Non-pigmented ciliary epithelial cell (primary cell): ENCODE data around the gene APBB2.
"Not testable (repeated sequence)": the region's sequence is repeated elsewhere in the genome, so short reads cannot be mapped to it uniquely, and the experiment has no call there.

ENCODE experiments used
- DNase-seq: peaks from one replicate; pipeline ENCODE4 v3.0.0-alpha.2; 2010; ENCODE audit warnings: low read depth

APBB2 gene

DNA sequence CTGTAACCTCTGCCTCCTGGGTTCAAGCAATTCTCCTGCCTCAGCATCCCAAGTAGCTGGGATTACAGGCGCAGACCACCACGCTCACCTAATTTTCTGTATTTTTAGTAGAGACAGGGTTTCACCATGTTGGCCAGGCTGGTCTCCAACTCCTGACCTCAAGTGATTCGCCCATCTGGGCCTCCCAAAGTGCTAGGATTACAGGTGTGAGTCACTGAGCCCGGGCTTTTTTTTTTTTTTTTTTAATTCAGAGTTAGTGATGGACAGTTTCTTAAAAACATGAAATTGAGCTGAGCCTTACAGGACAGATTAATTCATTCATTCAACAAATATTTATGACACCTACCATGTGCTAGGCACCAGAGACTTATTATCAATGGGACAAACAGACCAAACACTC is 313.8 kb downstream of the APBB2 start:
- DNase-seq, result not testable (repeated sequence)

GRCh38 chr4:40897557-40898203 is 316.7 kb downstream of the APBB2 start:
- DNase-seq, result no peak

- no peak for DNase-seq
These were observed 323.6 kb downstream of the APBB2 start for GRCh38 chr4:40890764-40891163.

DNA sequence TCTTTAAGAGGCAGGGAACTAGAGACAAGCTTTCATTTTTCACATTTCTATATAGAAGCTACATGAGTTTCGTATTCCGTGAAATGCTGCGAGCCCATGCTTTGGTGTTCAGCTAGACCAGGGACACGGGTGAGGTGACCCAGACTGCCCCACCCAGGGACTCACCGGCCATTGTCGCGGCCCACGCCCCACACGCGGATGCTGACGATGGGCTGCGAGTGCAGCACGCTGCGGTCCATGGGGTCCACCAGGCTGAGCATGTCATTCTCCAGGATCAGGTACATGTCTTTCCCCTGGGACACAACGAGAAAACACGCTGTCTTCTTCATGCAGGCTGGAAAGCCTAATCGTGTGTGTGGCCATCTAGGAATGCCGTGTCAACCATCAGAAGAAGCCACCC is 324.1 kb downstream of the APBB2 start:
- DNase-seq, result no peak

GRCh38 chr4:40888933-40889332 is 325.4 kb downstream of the APBB2 start:
- no peak for DNase-seq

DNA sequence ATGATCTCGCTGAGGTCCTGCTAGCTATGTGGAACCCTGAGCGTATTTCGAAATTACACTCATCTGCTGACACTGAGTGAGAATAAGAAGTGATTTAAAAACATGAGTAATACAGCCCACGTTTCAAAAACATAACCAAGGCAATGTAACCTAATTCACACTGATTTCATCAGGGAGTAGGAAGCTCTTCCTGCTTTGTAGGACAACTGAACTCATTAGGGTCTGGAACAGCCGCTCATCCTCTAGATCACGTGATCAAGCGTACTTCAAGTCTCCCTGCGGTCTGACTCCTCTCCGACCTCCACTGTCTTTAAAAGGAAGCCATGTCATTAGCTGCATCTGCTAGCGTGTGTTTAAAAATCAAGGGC is 326.6 kb downstream of the APBB2 start:
- DNase-seq, result peak; percentile 71

GRCh38 chr4:40886931-40887763 is 327.2 kb downstream of the APBB2 start:
- DNase-seq, result no peak

- no peak for DNase-seq
These were observed 332.5 kb downstream of the APBB2 start for GRCh38 chr4:40881851-40882250.

- no peak for DNase-seq
These were observed 333.2 kb downstream of the APBB2 start for GRCh38 chr4:40881096-40881495.

DNA sequence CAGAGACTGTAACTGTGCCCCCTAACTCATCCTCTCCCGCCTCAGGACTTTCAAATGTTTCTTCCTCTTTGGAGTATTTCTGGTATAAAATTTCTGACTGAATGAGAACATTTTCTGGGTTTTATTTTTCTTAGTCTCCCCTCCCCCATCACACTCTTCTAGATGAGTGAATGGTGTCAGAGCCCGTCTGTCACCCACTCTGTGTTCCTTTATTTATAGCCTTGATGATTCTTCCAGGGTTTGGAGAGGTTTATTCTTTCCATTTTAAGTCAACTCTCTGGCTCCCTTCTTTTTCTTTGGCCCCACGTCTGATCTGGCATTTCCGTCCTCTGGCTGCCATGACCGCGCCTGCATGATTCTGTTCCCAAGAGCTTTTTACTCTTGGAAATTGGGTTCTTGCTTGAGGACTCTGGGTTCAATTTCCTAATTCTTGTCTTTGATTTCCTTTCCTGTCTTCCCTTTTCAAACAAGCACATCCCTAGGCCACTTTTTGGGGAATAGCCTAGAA is 335.7 kb downstream of the APBB2 start:
- no peak for DNase-seq

- DNase-seq, result no peak
These were observed 337.3 kb downstream of the APBB2 start for GRCh38 chr4:40877081-40877480.

GRCh38 chr4:40875507-40876150 is 338.7 kb downstream of the APBB2 start:
- no peak for DNase-seq

DNA sequence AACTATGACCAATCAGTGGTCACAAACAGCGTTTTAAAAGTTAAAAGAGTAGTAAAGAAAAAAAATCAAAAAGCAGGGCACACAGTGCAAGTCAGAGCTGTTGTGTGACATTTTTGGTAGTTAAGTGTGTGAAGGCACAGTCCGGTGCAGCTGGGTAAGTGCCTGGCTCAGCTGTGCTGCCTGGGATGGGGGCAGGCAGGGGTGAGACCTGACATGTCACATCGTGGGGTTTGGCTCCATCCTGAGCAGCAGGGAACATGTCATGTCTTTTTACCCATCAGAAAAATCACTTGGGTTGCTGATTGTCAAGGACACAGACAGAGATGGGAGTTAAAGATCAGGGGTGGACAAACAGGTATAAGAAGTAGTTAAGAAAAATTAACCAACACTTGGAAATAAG is 339.4 kb downstream of the APBB2 start:
- no peak for DNase-seq

DNA sequence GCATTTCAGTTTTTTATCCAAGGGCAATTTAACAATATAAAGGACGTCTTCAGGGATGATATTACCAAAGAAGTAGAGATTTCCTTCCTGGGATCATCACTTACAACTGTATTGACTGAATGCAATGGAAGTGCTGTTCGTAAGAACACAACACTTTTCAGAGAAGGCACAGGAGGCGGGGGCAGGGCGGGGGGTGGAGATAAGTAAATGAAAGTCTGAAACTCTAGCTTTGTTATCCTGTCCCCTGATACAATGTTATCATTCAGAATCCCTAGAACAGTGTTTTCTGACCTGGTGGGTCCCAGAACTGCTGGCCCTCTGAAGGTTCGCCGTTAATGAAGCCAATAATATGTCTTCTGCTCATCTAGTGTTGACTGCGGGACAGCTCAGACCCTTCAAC is 340.0 kb downstream of the APBB2 start:
- DNase-seq, result no peak

GRCh38 chr4:40871695-40872250 is 342.6 kb downstream of the APBB2 start:
- no peak for DNase-seq

GRCh38 chr4:40870150-40870549 is 344.2 kb downstream of the APBB2 start:
- DNase-seq, result no peak

GRCh38 chr4:40865696-40866095 is 348.6 kb downstream of the APBB2 start:
- DNase-seq, result no peak

GRCh38 chr4:40864531-40864930 is 349.8 kb downstream of the APBB2 start:
- no peak for DNase-seq

DNA sequence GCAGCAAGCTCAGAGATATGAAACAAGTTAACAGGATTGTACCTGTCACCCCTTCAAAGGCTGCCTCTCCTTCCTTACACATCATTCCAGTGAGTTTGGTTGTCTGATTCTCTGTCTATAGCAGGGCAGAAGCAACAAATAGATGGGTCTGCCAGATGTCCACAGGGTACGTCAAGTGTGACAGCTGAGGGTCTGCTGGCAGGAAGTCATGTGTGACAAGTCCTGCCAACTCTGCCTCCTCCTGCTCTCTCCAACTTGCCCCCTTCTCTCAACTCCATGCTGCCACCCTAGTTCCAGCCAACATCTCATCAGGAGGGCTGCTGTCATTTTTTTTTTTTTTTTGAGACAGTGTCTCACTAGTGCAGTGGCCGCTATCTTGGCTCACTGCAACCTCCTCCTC is 355.4 kb downstream of the APBB2 start:
- no peak for DNase-seq

GRCh38 chr4:40857956-40858355 is 356.4 kb downstream of the APBB2 start:
- no peak for DNase-seq

- DNase-seq, result no peak
These were observed 357.4 kb downstream of the APBB2 start for GRCh38 chr4:40856840-40857362.

DNA sequence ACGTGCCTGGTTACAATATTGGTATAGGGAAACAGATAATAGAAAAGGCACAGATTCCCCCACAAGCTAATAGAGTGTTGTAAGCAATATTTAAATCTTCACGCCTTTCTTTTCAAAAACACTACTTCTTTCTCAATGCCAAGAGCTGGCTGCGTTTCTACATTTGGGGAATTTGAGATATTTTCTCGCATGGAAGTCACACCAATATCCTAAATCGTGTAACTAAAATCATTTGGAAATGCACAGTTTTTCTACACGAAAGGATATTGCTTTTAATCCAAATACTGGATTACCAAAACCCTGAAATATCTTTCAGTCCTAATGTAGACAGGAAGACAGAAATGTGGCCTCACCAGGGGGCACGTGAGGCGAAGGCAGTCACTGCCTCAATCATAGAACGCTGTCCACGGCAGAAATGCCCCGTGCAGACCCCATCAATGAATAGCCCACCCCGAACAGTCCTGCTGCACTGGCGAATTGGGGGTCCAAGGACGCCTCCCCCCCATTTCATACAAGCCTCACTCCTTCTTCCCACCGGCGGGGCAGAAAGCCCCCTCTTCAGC is 358.0 kb downstream of the APBB2 start:
- no peak for DNase-seq
